PC-3 (cell line): Measurements from ENCODE around the gene DRAXIN. TPM values are rescaled to one million over a fixed set of nuclear protein-coding genes. Genes with fewer than 3 reads are reported as not detected.

Experiments used
- ATAC-seq: fragments of 200-7000 bp; cut with Tn5 transposase; 2 replicates; pipeline ENCODE4 v1.9.1; 2020; ENCODE audit warnings: mild to moderate bottlenecking, moderate library complexity
- BruUV-seq: library from RNA; stranded (reverse); fragments of 400-500 nt; replicated peaks from 2 replicates; lab custom pipeline; 2021; lab: Mats Ljungman, UMichigan
- CTCF ChIA-PET: fragments of 300-600 bp; sonication (Branson Sonifier 250); formaldehyde crosslinking; loops from one replicate; lab custom pipeline; 2022; ENCODE audit warnings: antibody characterized with exemption; lab: Charles Lee
- POLR2A ChIA-PET: fragments of 300-600 bp; sonication (Branson Sonifier 250); formaldehyde crosslinking; loops from one replicate; lab custom pipeline; 2022; ENCODE audit warnings: antibody characterized with exemption; ENCODE audit not compliant: unreplicated experiment; lab: Charles Lee
- DNase-seq: peaks from one replicate; pipeline ENCODE4 v3.0.0-alpha.2; 2015
- H2AFZ ChIP-seq: fragments of 300-600 bp; sonication (generic); 2 replicates; pipeline ENCODE4 v1.6.0; 2016; ENCODE audit warnings: antibody characterized with exemption, low read length
- H3F3A ChIP-seq: fragments of 300-600 bp; sonication (generic); one replicate; pipeline ENCODE4 v1.6.0; 2017; ENCODE audit warnings: antibody characterized with exemption, low read length, control low read depth, mild to moderate bottlenecking; ENCODE audit not compliant: unreplicated experiment
- H3K27ac ChIP-seq: fragments of 300-600 bp; sonication (generic); 2 replicates; pipeline ENCODE4 v1.5.1; 2016; ENCODE audit warnings: mild to moderate bottlenecking, low read length
- H3K27me3 ChIP-seq: fragments of 300-600 bp; sonication (generic); 2 replicates; pipeline ENCODE4 v1.6.1; 2016; ENCODE audit warnings: low read length, mixed read lengths
- H3K36me3 ChIP-seq: fragments of 300-600 bp; sonication (generic); 2 replicates; pipeline ENCODE4 v1.6.1; 2016; ENCODE audit warnings: low read depth, mixed run types, low read length, mixed read lengths
- H3K4me1 ChIP-seq: fragments of 300-600 bp; sonication (generic); 2 replicates; pipeline ENCODE4 v1.5.1; 2016; ENCODE audit warnings: low read length; ENCODE audit not compliant: insufficient read depth
- H3K4me2 ChIP-seq: fragments of 300-600 bp; sonication (generic); 2 replicates; pipeline ENCODE4 v1.6.0; 2016; ENCODE audit warnings: low read length
- H3K4me3 ChIP-seq: fragments of 300-600 bp; sonication (generic); 2 replicates; pipeline ENCODE4 v1.5.1; 2016; ENCODE audit warnings: mild to moderate bottlenecking, low read length, mixed read lengths
- H3K79me2 ChIP-seq: fragments of 300-600 bp; sonication (generic); 2 replicates; pipeline ENCODE4 v1.6.1; 2017; ENCODE audit warnings: low read length, mixed read lengths
- H3K9ac ChIP-seq: fragments of 300-600 bp; sonication (generic); 2 replicates; pipeline ENCODE4 v1.6.0; 2016; ENCODE audit warnings: mild to moderate bottlenecking, low read length
- H3K9me2 ChIP-seq: fragments of 300-600 bp; sonication (generic); replicated peaks from 2 replicates; pipeline ENCODE4 v1.6.1; 2016; ENCODE audit warnings: mixed run types, low read length, mixed read lengths
- H3K9me3 ChIP-seq: fragments of 300-600 bp; sonication (generic); 2 replicates; pipeline ENCODE4 v1.6.1; 2016; ENCODE audit warnings: low read length, mixed read lengths
- H4K20me1 ChIP-seq: fragments of 300-600 bp; sonication (generic); 2 replicates; pipeline ENCODE4 v1.6.1; 2016; ENCODE audit warnings: low read length, mixed read lengths
- EZH2 ChIP-seq: fragments of 300-600 bp; sonication (generic); IDR thresholded peaks from one replicate; pipeline ENCODE4 v1.6.1; 2017; ENCODE audit warnings: antibody characterized with exemption, mild to moderate bottlenecking, low read length; ENCODE audit not compliant: unreplicated experiment
- EZH2phosphoT487 ChIP-seq: fragments of 300-600 bp; sonication (generic); IDR thresholded peaks from 2 replicates; pipeline ENCODE4 v1.6.1; 2018; ENCODE audit warnings: mild to moderate bottlenecking, antibody characterized with exemption, low read length, borderline replicate concordance
- intact Hi-C: fragments of 100-400 bp; cut with micrococcal nuclease; formaldehyde crosslinking; loops from 2 replicates; pipeline ENCODE4 v1.9.0; 2023
- total RNA-seq: library from RNA; depleted of rRNA; stranded (reverse); fragments of >200 nt; gene quantifications from 2 replicates; pipeline ENCODE4 v1.2.3, GENCODE V29; 2014
- TF ChIP-seq, protein P1 (sequence below): fragments of 300-600 bp; sonication (generic); conservative IDR thresholded peaks from 2 replicates; pipeline ENCODE4 v1.5.1; 2017; ENCODE audit warnings: antibody characterized with exemption, low read depth, mild to moderate bottlenecking, low read length

DRAXIN gene
- total RNA-seq, 1 experiment from 2014 or later: 0.07 TPM

DNA sequence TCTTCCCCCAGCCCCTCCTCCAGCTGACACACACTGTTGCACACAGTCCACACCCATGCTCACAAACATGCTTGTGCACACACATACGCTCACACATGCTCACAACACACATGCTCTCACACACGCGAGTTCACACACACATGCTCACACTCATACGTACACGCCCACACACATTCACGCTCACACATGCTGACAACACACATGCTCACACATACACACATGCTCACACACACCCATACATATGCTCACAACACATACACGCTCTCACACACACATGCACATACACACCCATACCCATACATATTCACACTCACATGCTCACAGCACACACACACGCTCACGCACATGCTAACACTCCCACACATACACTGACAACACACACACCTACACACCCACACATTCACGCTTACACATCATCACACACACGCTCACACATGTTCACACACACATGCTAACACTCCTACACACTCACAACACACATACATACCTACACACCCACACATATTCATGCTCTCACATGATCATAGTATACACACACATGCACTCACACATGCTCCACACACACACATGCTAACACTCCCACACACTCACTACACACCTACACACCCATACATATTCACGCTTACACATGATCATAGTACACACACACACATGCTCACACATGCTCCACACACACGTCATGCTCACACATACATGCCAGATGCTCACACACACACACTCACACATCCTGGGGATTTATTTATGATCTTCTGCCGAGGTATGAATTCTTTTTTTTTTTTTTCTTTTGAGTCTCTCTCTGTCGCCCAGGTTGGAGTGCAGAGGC lies 10.7 kb downstream of the DRAXIN start:
- H2AFZ ChIP-seq: no peak overlapping the region
- no peak overlapping the region for H3K9ac ChIP-seq
- H3K4me3 ChIP-seq: no peak overlapping the region
- peaks cover 7% of the 10 kb centered on the region; the same call in 1 of the 2 replicates for H3K27me3 ChIP-seq
- H3K4me2 ChIP-seq: no peak overlapping the region
- ChIA-PET CTCF (no interaction called here), POLR2A (no interaction called here)
- H3K4me1 ChIP-seq: no peaks in the 10 kb centered on the region
- no peaks in the 10 kb centered on the region for H3K79me2 ChIP-seq
- no peaks in the 10 kb centered on the region for H4K20me1 ChIP-seq
- H3K27ac ChIP-seq: no peak overlapping the region
- no peak for DNase-seq
- TF ChIP-seq EZH2phosphoT487: no peak
- TF ChIP-seq, protein P1, sequence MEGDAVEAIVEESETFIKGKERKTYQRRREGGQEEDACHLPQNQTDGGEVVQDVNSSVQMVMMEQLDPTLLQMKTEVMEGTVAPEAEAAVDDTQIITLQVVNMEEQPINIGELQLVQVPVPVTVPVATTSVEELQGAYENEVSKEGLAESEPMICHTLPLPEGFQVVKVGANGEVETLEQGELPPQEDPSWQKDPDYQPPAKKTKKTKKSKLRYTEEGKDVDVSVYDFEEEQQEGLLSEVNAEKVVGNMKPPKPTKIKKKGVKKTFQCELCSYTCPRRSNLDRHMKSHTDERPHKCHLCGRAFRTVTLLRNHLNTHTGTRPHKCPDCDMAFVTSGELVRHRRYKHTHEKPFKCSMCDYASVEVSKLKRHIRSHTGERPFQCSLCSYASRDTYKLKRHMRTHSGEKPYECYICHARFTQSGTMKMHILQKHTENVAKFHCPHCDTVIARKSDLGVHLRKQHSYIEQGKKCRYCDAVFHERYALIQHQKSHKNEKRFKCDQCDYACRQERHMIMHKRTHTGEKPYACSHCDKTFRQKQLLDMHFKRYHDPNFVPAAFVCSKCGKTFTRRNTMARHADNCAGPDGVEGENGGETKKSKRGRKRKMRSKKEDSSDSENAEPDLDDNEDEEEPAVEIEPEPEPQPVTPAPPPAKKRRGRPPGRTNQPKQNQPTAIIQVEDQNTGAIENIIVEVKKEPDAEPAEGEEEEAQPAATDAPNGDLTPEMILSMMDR: no peak
- no peak for TF ChIP-seq EZH2
- no peaks in the 10 kb centered on the region for H3K9me3 ChIP-seq
- H3K9me2 ChIP-seq: no peaks in the 10 kb centered on the region
- BruUV-seq: no TSS peak
- H3F3A ChIP-seq: no peaks in the 10 kb centered on the region
- H3K36me3 ChIP-seq: no peaks in the 10 kb centered on the region
- intact Hi-C loops: no loop called here
- ATAC-seq: no peak

DNA sequence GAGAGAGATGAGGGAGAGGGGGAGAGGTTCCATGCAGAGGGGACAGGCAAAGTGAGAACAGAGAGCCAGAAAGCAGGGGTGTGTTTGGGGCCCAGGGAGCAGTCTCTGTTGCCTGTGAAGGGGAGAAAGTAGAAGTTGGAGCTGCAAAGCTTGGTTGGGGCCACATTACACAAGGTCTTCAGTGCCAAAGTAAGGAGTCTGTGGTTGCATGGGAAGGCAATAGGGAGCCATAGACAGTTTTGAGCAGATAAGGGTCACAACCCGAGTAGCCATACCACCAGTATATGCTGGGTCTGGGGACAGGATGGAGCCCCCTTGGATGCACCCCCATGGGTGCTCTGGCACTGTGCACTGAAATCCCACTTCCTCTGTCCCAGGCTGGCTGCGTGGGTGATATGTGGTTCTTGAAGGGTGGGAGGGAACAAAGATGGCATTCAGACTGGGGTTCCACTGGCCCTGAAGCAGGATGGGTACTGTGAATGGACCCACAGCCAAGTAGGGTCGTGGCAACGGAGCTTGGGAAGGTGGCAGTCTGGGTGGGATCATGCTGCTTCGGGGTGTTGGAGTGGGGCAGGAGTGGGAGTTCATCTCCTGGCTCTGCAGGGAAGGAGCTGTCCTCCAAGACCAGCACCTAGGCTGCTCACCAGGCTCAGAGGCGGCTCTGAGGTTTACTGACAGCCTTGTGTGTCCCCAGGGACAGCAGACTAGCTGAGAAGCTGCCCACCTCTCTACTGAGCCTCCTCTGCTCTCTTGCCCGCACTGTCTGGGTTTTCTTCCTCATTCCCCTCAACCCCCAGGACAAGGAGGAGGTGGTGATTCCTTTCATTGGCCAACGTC lies 12.1 kb downstream of the DRAXIN start:
- TF ChIP-seq, protein P1: no peak
- no peak for TF ChIP-seq EZH2phosphoT487
- no peak for TF ChIP-seq EZH2
- POLR2A ChIA-PET: no interaction called here

More for the DNA sequence above, 12.1 kb downstream of the DRAXIN start:
- H3K9me2 ChIP-seq: no peaks in the 10 kb centered on the region
- CTCF ChIA-PET: no interaction called here
- H3K9ac ChIP-seq: no peak overlapping the region
- no peak overlapping the region for H3K27ac ChIP-seq
- peaks cover 7% of the 10 kb centered on the region; the same call in 1 of the 2 replicates for H3K27me3 ChIP-seq
- no peaks in the 10 kb centered on the region for H3K4me1 ChIP-seq
- H3K4me2 ChIP-seq: no peak overlapping the region
- no peak overlapping the region for H2AFZ ChIP-seq
- no peak for ATAC-seq
- no peak for DNase-seq
- H3F3A ChIP-seq: no peaks in the 10 kb centered on the region
- H3K79me2 ChIP-seq: no peaks in the 10 kb centered on the region
- no peaks in the 10 kb centered on the region for H4K20me1 ChIP-seq
- intact Hi-C loops: no loop called here
- BruUV-seq: no TSS peak
- no peaks in the 10 kb centered on the region for H3K36me3 ChIP-seq
- no peak overlapping the region for H3K4me3 ChIP-seq
- H3K9me3 ChIP-seq: no peaks in the 10 kb centered on the region
